Activated CD8-positive, alpha-beta memory T cell treated with anti-CD3 and anti-CD28 coated beads for 36 hours (primary cell): Measurements from ENCODE around the gene SF3B3. TPM values are rescaled to one million over a fixed set of nuclear protein-coding genes. Genes with fewer than 3 reads are reported as not detected.
"Not testable (repeated sequence)": the region's sequence is repeated elsewhere in the genome, so short reads cannot be mapped to it uniquely, and the experiment has no call there.

Experiments
- CTCF ChIA-PET: fragments of 350-600 bp; sonication (Branson Sonifier 250); formaldehyde crosslinking; loops from one replicate; lab custom pipeline; 2021; ENCODE audit warnings: antibody characterized with exemption; lab: Charles Lee
- POLR2A ChIA-PET: fragments of 350-600 bp; sonication (Branson Sonifier 250); formaldehyde crosslinking; loops from one replicate; lab custom pipeline; 2021; ENCODE audit warnings: antibody characterized with exemption; lab: Charles Lee
- total RNA-seq, 2 experiments: library from RNA; stranded (reverse); gene quantifications; one replicate each; pipeline ENCODE4 v1.2.3, GENCODE V29; 2021

Gene SF3B3
- total RNA-seq, 2 experiments from 2014 or later, result 611 to 626 TPM

DNA sequence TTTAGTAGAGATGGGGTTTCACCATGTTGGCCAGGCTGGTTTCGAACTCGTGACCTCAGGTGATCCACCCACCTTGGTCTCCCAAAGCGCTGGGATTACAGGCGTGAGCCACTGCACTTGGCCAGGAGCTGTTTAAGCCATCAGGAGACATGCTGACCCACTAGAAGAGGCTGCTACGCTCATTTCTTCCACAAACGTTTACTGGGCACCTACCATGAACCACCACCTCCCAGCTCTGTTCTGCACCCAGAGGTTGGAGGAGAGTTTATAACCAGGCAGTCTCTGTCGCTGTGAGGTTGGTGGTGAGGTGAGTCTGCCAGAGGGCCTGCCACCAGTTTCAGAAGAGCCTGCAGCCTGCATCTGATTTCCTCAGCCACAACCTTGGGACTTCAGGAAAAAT is 51.8 kb downstream of the SF3B3 start:
- ChIA-PET POLR2A (no interaction called here), CTCF (interaction anchor here (0.6 to 1.5 kb wide), 3 partner anchors 10 to 1975 kb away, joined by 3 to 4 read pairs (median 3); no protein-coding TSS in a partner anchor)

DNA sequence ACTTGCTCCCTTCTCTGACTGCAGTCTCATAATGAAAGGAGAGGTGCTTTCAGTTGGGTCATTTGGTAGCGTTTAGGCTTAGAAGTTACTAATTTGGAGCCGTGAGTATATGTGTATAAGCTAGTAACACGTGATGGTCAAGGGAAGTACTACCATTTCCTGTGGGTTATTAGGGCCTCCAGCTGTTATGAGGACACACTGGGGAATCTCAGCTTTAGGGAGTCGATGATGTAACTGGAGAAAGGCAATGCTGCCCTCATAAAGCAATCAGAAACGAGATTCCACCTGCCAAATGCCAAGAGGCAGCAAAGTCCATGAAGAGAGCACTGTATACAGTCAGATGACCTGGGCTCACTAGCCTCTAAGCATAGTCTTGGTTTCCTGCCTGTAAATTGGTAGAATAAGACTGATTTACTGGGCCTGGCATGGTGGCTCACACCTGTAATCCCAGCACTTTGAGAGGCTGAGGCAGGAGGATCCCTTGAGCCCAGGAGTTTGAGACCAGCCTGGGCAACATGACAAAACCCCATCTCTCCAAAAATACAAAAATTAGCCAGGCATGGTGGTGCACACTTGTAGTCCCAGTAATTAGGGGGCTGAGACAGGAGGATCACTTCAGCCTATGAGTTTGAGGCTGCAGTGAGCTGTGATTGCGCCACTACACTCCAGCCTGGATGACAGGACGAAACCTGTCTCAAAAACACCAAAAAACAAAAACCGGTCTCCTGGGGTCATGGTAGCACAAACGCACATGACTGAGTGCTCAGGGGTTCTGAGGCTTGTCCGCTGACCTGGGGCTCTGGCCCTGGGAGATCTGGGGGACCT is 53.0 kb downstream of the SF3B3 start:
- POLR2A ChIA-PET, result interaction anchor here (0.7 kb wide), 3 partner anchors 20 to 236 kb away, joined by 3 to 5 read pairs (median 4); no protein-coding TSS in a partner anchor

DNA sequence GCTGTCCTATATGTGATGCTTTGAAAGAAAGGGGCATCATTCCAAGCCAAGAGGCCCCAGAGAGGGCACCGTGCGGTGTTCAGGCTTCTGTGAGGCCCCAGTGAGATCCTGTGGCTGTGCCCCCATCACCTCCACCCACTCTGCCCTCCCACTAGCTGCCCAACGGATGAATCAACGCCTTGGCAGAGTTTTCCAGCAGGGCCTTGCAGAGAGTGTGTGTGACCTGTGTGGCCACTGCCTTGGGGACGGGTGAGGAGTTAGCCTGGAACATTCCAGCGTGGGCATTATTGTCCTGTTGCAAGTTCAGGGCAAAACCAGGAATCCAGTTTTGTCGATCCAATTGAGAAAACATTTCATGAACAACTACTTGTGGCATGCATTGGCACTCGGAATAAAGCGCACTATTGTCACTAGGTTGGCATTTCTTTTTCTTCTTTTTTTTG is 53.7 kb downstream of the SF3B3 start:
- CTCF ChIA-PET, result no interaction called here
- POLR2A ChIA-PET, result no interaction called here

More for the DNA sequence above, 53.0 kb downstream of the SF3B3 start:
- CTCF ChIA-PET, result no interaction called here

DNA sequence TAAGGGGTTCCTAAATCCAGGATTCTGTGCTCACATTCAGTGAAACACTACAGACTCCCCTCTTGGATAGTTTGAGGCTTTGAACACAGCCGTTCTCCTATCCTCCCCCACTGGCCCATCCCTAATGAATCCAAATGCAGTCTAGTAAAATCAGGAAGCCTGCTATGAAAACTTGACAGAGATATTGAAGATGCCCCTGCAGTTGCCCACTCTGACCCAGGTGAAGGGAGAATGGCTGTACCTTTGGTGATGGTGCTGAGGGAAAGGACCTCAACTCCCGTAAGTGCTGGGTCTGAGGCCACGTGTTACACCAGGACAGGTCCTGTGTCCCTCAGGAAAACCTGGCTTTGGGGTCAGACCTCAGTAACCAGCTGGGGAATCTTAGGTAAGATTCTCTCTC is 54.4 kb downstream of the SF3B3 start:
- ChIA-PET POLR2A (interaction anchor here (0.6 kb wide), 1 partner anchor 45 kb away, joined by 4 read pairs; no protein-coding TSS in a partner anchor), CTCF (no interaction called here)

DNA sequence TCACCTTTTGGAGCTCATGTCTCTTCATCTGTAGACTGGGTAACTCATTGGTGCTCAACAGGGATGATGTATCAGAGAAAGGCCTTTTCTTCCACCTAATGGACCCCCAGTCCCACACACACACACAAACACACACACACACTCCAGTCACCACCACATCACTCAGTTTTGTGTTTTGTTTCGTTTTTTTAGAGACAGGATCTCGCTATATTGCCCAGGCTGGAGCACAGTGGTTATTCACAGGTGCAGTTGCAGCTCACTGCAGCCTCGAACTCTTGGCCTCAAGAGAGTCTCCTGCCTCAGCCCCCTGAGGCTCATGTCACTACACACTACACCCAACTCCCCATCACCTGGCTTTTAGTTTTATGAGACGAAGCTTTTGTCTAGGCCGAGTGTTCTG is 55.6 kb downstream of the SF3B3 start:
- CTCF ChIA-PET, result no interaction called here
- POLR2A ChIA-PET, result no interaction called here

DNA sequence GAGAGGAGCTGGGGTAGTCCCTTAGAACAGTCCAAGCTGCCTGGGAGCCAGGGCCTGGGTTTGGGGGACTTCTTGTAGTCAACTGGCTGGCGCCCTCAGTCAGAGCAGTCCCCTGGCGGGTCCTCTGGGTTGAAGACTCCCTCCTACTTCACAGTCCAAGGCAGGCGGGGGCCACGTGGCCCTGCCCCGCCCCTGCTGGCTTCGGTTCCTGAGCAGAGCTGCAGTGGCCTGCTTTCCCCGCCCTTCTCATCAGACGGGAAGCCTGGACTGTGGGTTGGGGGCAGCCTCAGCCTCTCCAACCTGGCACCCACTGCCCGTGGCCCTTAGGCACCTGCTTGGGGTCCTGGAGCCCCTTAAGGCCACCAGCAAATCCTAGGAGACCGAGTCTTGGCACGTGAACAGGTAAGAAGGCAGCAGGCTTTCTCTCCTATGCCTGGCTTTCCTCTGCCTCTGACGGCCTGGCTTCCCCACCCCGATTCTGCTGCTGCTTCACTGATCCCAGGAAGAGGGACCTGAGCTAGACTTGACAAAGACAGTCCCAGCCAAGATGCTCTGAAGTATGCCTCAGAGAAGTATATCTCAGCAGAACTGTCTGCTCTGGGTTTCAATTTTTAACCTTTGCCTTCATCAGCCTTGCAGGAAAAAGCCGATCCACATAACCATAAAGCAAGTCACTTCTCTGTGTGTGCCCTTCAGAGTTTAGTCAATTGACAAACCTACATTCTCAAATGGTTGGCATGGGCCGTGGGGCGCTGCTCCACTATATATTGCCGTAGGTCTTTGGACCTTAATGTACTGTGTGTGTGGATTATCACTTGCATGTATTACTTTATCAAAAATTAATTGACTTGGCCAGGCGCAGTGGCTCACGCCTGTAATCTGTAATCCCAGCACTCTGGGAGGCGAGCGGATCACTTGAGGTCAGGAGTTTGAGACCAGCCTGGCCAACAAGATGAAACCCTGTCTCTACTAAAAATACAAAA is 56.3 kb downstream of the SF3B3 start:
- ChIA-PET CTCF (no interaction called here), POLR2A (no interaction called here)

DNA sequence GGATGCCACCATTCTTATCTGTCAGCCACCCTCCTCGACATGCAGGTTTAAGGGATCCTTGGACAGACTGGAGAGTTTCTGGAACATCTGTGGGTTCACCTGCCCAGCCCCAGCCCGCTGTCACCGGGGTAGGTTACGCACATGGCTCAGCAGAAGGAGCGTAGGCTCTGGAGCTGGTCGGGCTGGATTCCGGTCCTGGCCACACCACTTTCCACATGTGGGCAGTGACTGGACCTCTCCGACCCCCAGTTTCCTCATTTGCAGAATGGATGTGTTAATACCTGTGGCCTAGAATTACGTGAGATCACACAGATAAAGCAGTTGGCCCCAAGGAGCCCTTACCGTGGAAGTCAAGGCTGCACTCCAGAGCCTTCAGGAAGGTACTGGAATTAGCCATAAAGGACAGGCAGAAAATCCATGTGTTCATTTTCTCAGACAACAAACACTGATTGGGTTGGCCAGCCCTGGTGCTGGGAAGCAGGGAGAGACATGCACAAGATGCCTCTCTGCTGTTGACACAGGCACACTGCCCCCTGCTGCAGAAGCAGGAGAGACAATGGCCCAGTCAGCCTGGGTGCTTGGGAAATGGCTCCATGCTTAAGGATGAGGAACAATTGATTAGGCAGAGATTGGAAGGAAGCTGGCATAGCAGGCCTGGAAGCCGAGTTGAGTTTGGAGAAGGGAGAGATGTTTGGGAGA is 58.8 kb downstream of the SF3B3 start:
- POLR2A ChIA-PET, result no interaction called here
- CTCF ChIA-PET, result no interaction called here

DNA sequence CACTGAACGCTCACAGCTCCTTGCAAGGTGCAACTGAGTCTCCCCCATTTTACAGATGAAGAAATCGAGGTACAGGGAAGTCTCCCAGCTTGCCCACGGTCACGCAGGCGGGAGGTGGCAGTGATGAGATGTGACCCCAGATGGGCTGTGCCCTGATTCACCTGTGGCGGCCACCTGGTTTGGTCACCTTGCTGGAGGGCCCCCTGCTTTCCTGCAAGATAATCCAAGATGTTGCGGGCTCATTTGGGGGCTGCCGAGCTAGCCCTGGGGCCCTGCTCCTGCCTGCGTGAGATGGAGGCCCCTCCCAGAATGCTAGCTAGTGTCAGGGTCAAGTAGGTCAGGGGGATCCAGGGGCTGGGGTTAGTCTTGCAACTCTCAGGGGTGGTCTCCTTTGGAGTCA is 63.1 kb downstream of the SF3B3 start:
- ChIA-PET CTCF (no interaction called here), POLR2A (no interaction called here)

DNA sequence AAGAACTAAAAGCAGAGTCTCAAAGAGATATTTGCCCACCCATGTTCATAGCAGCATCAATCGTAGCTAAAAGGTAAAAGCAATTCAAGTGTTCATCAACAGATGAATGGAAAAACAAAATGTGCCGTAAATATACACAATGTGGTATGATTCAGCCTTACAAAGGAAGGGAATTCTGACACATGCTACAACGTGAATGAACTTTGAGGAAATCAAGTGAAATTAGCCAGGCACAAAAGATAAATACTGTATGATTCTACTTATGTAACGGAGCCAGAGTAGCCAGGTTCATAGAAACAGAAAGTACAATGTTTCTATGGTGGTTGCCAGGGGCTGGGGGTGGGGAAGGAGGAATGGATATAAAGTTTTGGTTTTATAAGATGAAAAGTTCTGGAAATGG is 64.9 kb downstream of the SF3B3 start:
- CTCF ChIA-PET, result interaction anchor here (0.6 kb wide), 1 partner anchor 40 kb away, joined by 4 read pairs; no protein-coding TSS in a partner anchor
- POLR2A ChIA-PET, result interaction anchor here (0.7 kb wide), 1 partner anchor 1349 kb away, joined by 3 read pairs; no protein-coding TSS in a partner anchor

DNA sequence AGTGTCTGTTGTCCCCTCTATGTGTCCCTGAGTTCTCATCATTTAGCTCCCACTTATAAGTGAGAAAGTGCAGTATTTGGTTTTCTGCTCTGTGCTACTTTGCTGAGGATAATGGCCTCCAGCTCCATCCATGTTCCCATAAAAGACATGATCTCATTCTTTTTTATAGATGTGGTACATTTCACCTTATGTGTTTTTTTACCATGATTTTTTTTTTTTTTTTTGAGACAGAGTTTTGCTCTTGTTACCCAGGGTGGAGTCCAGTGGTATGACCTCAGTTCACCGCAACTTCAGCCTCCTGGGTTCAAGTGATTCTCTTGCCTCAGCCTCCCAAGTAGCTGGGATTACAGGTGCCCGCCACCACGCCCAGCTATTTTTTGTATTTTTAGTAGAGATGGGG is 65.8 kb downstream of the SF3B3 start:
- POLR2A ChIA-PET, result not testable (repeated sequence)
- CTCF ChIA-PET, result interaction anchor here (0.6 to 0.8 kb wide), 2 partner anchors 39 to 105 kb away, joined by 4 read pairs; no protein-coding TSS in a partner anchor

DNA sequence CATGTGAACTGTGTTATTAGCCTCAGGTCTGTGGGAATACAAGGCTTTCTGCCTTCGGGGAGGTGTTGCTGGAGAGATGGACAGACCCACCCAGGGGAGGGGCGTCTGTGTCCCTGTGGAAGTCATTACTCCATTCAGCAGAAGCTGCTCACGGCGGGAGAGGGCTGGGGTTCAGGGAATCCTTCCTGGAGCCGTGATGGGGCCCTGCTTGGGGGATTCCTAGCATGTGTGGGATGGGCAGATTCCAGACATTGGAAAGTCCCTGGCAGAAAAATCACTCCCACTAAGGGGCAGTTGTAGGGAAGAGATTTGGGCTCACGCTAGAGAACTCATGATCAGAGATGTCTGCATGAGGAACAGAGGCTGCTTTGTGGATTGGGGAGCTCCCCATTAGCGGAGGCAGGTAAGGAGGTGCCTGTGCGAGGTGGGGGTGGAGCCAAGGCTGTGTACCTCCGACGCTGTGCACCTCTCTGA is 66.4 kb downstream of the SF3B3 start:
- CTCF ChIA-PET, result interaction anchor here (0.8 kb wide), 1 partner anchor 106 kb away, joined by 4 read pairs; no protein-coding TSS in a partner anchor
- POLR2A ChIA-PET, result no interaction called here

DNA sequence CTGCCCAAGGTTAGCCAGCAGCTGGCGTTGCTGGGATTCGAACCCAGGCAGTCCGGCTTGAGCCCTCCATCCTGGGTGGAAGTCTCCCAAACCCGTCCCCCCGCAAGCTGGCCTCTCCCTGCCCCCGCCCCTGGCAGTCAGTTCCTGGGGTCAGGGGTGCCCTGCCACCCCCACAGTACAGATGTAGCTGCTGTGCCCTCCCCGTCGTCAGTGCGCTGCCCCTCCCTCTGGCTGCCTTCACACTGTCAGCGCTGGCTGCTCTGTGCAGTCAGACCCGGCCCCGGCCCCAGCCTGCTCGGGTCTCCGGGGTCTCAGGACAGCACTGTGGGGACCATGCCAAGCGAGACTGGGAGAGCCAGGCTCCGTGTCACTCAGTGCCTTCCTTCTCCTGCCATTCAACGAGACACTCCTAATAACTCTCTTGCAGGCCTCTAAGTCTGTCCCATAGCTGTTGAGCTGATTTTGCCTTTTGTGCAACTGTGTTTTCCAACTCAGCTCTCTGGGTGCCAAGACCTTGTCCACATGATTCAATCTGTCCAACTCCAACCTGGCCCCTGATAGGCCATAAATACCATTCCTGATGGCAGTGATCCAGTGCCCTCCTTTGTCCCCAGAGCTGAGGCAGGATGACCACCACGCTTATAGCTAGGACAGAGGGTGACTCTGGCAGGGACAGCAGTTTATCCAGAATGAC is 67.3 kb downstream of the SF3B3 start:
- ChIA-PET POLR2A (no interaction called here), CTCF (no interaction called here)

DNA sequence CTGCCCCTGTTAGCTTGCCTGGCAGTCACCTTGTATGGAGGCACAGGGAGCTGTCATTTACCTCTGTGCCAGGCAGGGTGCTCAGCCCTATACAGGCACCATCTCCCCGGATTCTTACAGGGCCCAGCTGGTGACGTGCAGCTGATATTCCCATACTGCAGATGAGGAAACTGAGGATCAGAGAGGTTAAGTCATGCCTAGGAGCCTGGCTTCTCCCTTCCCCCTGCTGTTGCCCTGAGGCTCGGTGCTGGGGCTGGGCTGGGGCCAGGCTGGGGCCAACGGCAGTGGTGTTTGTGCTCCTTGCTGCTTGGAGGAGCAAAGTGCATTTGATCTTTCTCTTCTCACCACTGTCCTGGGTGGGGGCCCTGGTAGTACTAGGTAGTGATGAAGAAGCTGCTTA is 68.0 kb downstream of the SF3B3 start:
- POLR2A ChIA-PET, result no interaction called here
- CTCF ChIA-PET, result interaction anchor here (0.5 to 0.7 kb wide), 3 partner anchors 10 to 190 kb away, joined by 3 read pairs; no protein-coding TSS in a partner anchor

DNA sequence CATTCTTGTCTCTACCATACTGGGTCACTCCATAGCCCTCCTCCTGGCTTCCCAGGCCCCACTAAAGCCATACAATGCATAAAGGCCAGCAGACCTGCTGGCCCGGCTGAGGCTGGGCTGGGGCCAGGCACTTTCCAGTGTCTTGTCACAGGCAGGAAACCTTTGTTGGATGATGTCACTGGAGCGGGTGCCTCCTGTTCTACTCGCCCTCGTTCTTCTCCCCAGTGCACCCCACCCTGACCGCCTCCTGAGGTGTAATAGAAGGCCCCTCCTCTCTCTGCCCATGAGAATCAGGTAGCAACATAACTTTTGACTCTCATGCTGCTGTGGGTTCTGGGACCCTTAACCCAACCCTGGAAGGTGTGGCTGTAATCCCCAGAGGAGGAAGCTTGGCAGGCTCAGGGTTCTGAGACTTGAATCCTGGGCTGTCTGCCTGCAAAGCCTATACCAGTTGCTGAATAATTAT is 68.5 kb downstream of the SF3B3 start:
- CTCF ChIA-PET, result interaction anchor here (0.5 to 0.7 kb wide), 3 partner anchors 11 to 189 kb away, joined by 3 read pairs; no protein-coding TSS in a partner anchor
- POLR2A ChIA-PET, result no interaction called here

DNA sequence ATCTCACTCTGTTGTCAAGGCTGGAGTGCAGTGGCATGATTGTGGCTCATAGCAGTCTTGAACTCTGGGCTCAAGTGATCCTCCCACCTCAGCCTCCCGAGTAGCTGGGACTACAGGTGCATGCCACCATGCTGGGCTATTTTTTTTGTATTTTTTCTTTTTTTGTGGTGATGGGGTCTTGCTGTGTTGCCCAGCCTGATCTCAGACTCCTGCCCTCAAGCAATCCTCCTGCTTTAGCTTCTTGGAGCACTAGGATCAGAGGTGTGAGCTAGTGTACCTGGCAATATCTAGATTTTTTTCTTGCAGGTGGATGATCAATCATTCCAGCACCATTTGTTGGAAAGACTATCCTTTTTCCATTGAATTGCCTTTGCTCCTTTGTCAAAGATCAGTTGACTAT is 69.9 kb downstream of the SF3B3 start:
- ChIA-PET CTCF (no interaction called here), POLR2A (no interaction called here)

DNA sequence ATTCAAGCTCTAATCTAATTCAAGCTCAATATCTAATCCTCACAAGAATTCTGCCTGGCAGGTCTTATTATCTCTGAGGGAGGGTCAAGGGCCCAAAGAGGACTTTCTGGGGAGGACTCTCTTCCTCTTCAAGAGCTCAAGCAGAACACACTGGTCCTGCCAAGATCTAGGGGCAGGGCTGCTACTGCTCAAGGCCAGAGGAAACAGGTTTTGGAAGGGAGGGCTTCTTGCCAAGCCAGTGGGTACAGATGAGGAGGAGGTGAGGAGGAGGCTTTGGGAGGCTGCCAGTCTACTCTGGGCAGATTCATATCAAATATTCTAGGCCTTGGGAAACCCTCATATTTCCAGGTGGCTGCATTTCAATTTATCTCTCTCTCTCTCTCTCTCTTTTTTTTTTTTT is 71.0 kb downstream of the SF3B3 start:
- ChIA-PET CTCF (no interaction called here), POLR2A (no interaction called here)

DNA sequence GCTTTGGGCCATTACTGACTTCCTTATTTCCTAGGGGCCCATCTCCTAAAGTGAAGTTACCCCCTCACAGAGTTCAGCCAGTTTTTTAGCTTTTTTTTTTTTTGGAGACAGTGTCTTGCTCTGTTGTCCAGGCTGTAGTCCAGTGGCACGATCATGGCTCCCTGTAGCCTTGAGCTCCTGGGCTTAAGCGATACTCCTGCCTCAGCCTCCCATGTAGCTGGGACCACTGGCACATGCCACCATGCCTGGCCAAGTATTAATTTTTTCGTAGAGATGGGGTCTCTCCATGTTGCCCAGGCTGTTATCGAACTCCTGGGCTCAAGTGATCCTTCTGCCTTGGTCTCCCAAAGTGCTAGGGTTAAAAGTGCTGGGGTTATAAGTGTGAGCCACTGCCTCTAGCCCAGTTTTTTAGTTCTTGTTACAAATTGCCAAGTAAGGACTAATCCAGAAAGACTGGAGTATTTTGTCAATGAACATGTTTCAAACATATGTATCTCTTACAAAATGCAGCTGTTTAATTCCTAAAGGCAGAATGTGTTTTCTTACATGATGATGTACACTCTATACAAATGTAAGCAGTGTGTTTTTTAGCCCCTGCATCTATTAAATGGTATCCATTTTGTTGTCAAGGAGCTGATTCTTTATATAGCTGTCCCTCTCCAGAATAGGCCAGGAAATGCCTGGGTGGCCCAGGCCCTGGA is 73.7 kb downstream of the SF3B3 start:
- POLR2A ChIA-PET, result interaction anchor here (0.6 kb wide), 1 partner anchor 26 kb away, joined by 4 read pairs; no protein-coding TSS in a partner anchor

More for the DNA sequence above, 73.7 kb downstream of the SF3B3 start:
- CTCF ChIA-PET, result no interaction called here
